H1 (cell line): ENCODE measurements around the gene SLC38A10. TPM values are rescaled to one million over a fixed set of nuclear protein-coding genes. Genes with fewer than 3 reads are reported as not detected.

Experiments
- CTCF ChIA-PET: fragments of 300-600 bp; sonication (Branson Sonifier 250); formaldehyde crosslinking; loops from one replicate; lab custom pipeline; 2021; ENCODE audit not compliant: partially characterized antibody; lab: Charles Lee
- POLR2A ChIA-PET: fragments of 300-600 bp; sonication (Branson Sonifier 250); formaldehyde crosslinking; loops from one replicate; lab custom pipeline; 2021; ENCODE audit warnings: inconsistent platforms; ENCODE audit not compliant: partially characterized antibody; lab: Charles Lee
- DNase-seq, 2 experiments: peaks; one replicate each; pipeline versions ENCODE4 v3.0.0 to v3.0.0-alpha.2; 2010 to 2022; ENCODE audit warnings: low spot score in 2 of 2, low read depth in 1 of 2, mixed read lengths in 1 of 2
- FAIRE-seq: peaks from 2 replicates; lab custom pipeline; 2011; peaks lifted over from hg19 to GRCh38; lab: Jason Lieb, UNC
- H2AFZ ChIP-seq: 2 replicates; pipeline ENCODE4 v1.8.1; 2012; ENCODE audit warnings: low read length, inconsistent platforms
- H2AK5ac ChIP-seq: 2 replicates; pipeline ENCODE4 v1.6.1; 2013; ENCODE audit warnings: low read depth, low read length
- H2BK120ac ChIP-seq: replicated peaks from 2 replicates; pipeline ENCODE3; 2013; ENCODE audit warnings: low read depth, low read length, inconsistent platforms
- H2BK12ac ChIP-seq: 2 replicates; pipeline ENCODE4 v1.6.1; 2013; ENCODE audit warnings: low read depth, low read length
- H2BK15ac ChIP-seq: 2 replicates; pipeline ENCODE4 v1.6.1; 2013; ENCODE audit warnings: low read length
- H2BK20ac ChIP-seq: 2 replicates; pipeline ENCODE4 v1.6.1; 2013; ENCODE audit warnings: low read length
- H2BK5ac ChIP-seq: 2 replicates; pipeline ENCODE4 v1.6.1; 2013; ENCODE audit warnings: low read depth, low read length
- H3K14ac ChIP-seq: 2 replicates; pipeline ENCODE4 v1.6.1; 2013; ENCODE audit warnings: inconsistent platforms; ENCODE audit not compliant: insufficient read length
- H3K18ac ChIP-seq: 2 replicates; pipeline ENCODE4 v1.6.1; 2013; ENCODE audit warnings: low read length; ENCODE audit errors: extremely low read depth
- H3K23ac ChIP-seq: 2 replicates; pipeline ENCODE4 v1.6.1; 2013; ENCODE audit warnings: inconsistent platforms; ENCODE audit not compliant: insufficient read length
- H3K23me2 ChIP-seq: 2 replicates; pipeline ENCODE4 v1.6.1; 2013; ENCODE audit warnings: low read depth, low read length
- H3K27ac ChIP-seq: 2 replicates; pipeline ENCODE4 v1.6.1; 2011; ENCODE audit warnings: low read depth, low read length, inconsistent platforms
- H3K27me3 ChIP-seq, 4 experiments: replicated peaks in 1 of 4; 1 replicate in 1 of 4; 2 replicates in 3 of 4; pipeline versions ENCODE4 v1.6.1 to v1.8.1; 2011 to 2013; ENCODE audit warnings: low read length in 3 of 4, mild to moderate bottlenecking in 3 of 4, inconsistent platforms in 2 of 4, mixed read lengths in 2 of 4, moderate library complexity in 1 of 4; ENCODE audit not compliant: control insufficient read depth in 3 of 4, insufficient read depth in 3 of 4; ENCODE audit errors: extremely low read depth in 1 of 4
- H3K36me3 ChIP-seq, 4 experiments: 2 replicates each; pipeline versions ENCODE4 v1.6.1 to v1.8.1; 2011 to 2013; ENCODE audit warnings: mild to moderate bottlenecking in 4 of 4, low read length in 3 of 4, moderate library complexity in 2 of 4, control low read depth in 1 of 4, inconsistent platforms in 1 of 4; ENCODE audit not compliant: insufficient read depth in 4 of 4, control insufficient read depth in 2 of 4
- H3K4ac ChIP-seq: replicated peaks from 2 replicates; pipeline ENCODE3; 2013; ENCODE audit warnings: low read length, low read depth, mixed read lengths, inconsistent platforms; ENCODE audit not compliant: insufficient read length
- H3K4me1 ChIP-seq, 4 experiments: replicated peaks in 1 of 4; 1 replicate in 1 of 4; 2 replicates in 3 of 4; pipeline versions ENCODE4 v1.6.1 to v1.8.1; 2011 to 2013; ENCODE audit warnings: low read length in 3 of 4, inconsistent platforms in 2 of 4, mixed read lengths in 1 of 4; ENCODE audit not compliant: insufficient read depth in 4 of 4, control insufficient read depth in 3 of 4
- H3K4me2 ChIP-seq, 2 experiments: 2 replicates each; pipeline versions ENCODE4 v1.6.1 to v1.8.1; 2011 to 2013; ENCODE audit warnings: low read depth in 2 of 2, low read length in 2 of 2, control low read depth in 1 of 2, inconsistent platforms in 1 of 2, mild to moderate bottlenecking in 1 of 2; ENCODE audit not compliant: insufficient read depth in 1 of 2
- H3K4me3 ChIP-seq, 4 experiments: fragments of 200-600, 300-600 bp in 1 of 4; sonication (generic), shearing (Covaris generic), sonication (Bioruptor Twin) in 1 of 4; 2 replicates each; pipeline versions ENCODE4 v1.5.1 to v1.8.1; 2011 to 2016; ENCODE audit warnings: low read length in 4 of 4, low read depth in 3 of 4, control low read depth in 2 of 4, inconsistent platforms in 2 of 4, mild to moderate bottlenecking in 2 of 4, mixed read lengths in 1 of 4, moderate library complexity in 1 of 4; ENCODE audit not compliant: insufficient read depth in 2 of 4; ENCODE audit errors: extremely low read depth in 1 of 4
- H3K56ac ChIP-seq: replicated peaks from 2 replicates; pipeline ENCODE3; 2013; ENCODE audit warnings: low read depth, mild to moderate bottlenecking, mixed read lengths, low read length, inconsistent platforms; ENCODE audit not compliant: insufficient read length
- H3K79me1 ChIP-seq: 2 replicates; pipeline ENCODE4 v1.6.1; 2013; ENCODE audit warnings: low read depth, low read length, control low read depth
- H3K79me2 ChIP-seq, 2 experiments: 2 replicates each; pipeline versions ENCODE4 v1.6.1 to v1.8.1; 2012 to 2013; ENCODE audit warnings: low read length in 2 of 2, mild to moderate bottlenecking in 2 of 2, inconsistent platforms in 1 of 2; ENCODE audit not compliant: insufficient read depth in 2 of 2, control insufficient read depth in 1 of 2
- H3K9ac ChIP-seq, 4 experiments: replicated peaks in 1 of 4; 1 replicate in 1 of 4; 2 replicates in 3 of 4; pipeline versions ENCODE4 v1.6.1 to v1.8.1; 2011 to 2013; ENCODE audit warnings: low read depth in 3 of 4, low read length in 3 of 4, control low read depth in 2 of 4, mild to moderate bottlenecking in 2 of 4, moderate library complexity in 2 of 4, inconsistent platforms in 1 of 4; ENCODE audit errors: extremely low read depth in 1 of 4
- H3K9me3 ChIP-seq, 2 experiments: 2 replicates each; pipeline versions ENCODE4 v1.6.1 to v1.8.1; 2012 to 2013; ENCODE audit warnings: mild to moderate bottlenecking in 2 of 2, moderate library complexity in 2 of 2, control low read depth in 1 of 2, inconsistent platforms in 1 of 2, low read depth in 1 of 2, low read length in 1 of 2, mixed read lengths in 1 of 2; ENCODE audit not compliant: insufficient read depth in 2 of 2
- H4K20me1 ChIP-seq, 2 experiments: replicated peaks in 1 of 2; 2 replicates each; pipeline versions ENCODE3 to v1.8.1; 2011 to 2013; ENCODE audit warnings: inconsistent platforms in 2 of 2, low read length in 2 of 2, mild to moderate bottlenecking in 1 of 2; ENCODE audit not compliant: insufficient read depth in 2 of 2, control insufficient read depth in 1 of 2
- H4K5ac ChIP-seq: 2 replicates; pipeline ENCODE4 v1.6.1; 2013; ENCODE audit warnings: low read length, low read depth, mixed read lengths, inconsistent platforms; ENCODE audit not compliant: insufficient read length
- H4K8ac ChIP-seq: 2 replicates; pipeline ENCODE4 v1.8.0; 2013; ENCODE audit warnings: mild to moderate bottlenecking, moderate library complexity, low read length, inconsistent platforms; ENCODE audit not compliant: insufficient read depth; ENCODE audit errors: extremely low read depth
- H4K91ac ChIP-seq: replicated peaks from 2 replicates; pipeline ENCODE3; 2013; ENCODE audit warnings: low read length, mixed read lengths, inconsistent platforms; ENCODE audit not compliant: insufficient read length
- GABPA ChIP-seq: IDR thresholded peaks from 2 replicates; pipeline ENCODE4 v1.6.1; 2011; ENCODE audit warnings: mild to moderate bottlenecking, low read length, moderate library complexity, borderline replicate concordance; ENCODE audit not compliant: insufficient read depth
- JUND ChIP-seq: IDR thresholded peaks from 2 replicates; pipeline ENCODE4 v1.6.1; 2011; ENCODE audit warnings: mild to moderate bottlenecking, improper control_type of control experiment, low read length
- KDM5A ChIP-seq: fragments of 200-600 bp; IDR thresholded peaks from 2 replicates; pipeline ENCODE4 v1.7.1; 2012; ENCODE audit warnings: mild to moderate bottlenecking, low read length, inconsistent platforms, mixed read lengths
- NANOG ChIP-seq: IDR thresholded peaks from 2 replicates; pipeline ENCODE4 v1.6.1; 2011; ENCODE audit warnings: low read length, low read depth, mild to moderate bottlenecking, inconsistent platforms; ENCODE audit not compliant: insufficient read depth, poor library complexity, severe bottlenecking
- RNF2 ChIP-seq: fragments of 200-900, 300-1000 bp; sonication (generic); IDR thresholded peaks from 2 replicates; pipeline ENCODE4 v1.7.1; 2016; ENCODE audit warnings: borderline replicate concordance, low read depth, mild to moderate bottlenecking, antibody characterized with exemption, low read length; ENCODE audit not compliant: poor library complexity, severe bottlenecking; ENCODE audit errors: missing control alignments
- SIN3A ChIP-seq, 2 experiments: IDR thresholded peaks in 1 of 2; conservative IDR thresholded peaks in 1 of 2; 2 replicates each; pipeline ENCODE4 v1.6.1; 2011 to 2012; ENCODE audit warnings: low read length in 2 of 2, improper control_type of control experiment in 1 of 2, low read depth in 1 of 2, mild to moderate bottlenecking in 1 of 2
- SRF ChIP-seq: IDR thresholded peaks from 2 replicates; pipeline ENCODE4 v1.6.1; 2011; ENCODE audit warnings: mild to moderate bottlenecking, low read depth, low read length, moderate library complexity
- TAF7 ChIP-seq: optimal IDR thresholded peaks from 2 replicates; pipeline ENCODE3; 2011; ENCODE audit warnings: low read depth, mild to moderate bottlenecking, inconsistent platforms, low read length, moderate library complexity, borderline replicate concordance
- TBP ChIP-seq: IDR thresholded peaks from 2 replicates; pipeline ENCODE4 v1.6.1; 2011; ENCODE audit warnings: low read depth, low read length, improper control_type of control experiment
- YY1 ChIP-seq: IDR thresholded peaks from 2 replicates; pipeline ENCODE4 v1.6.1; 2011; ENCODE audit warnings: low read depth, mild to moderate bottlenecking, low read length
- WGBS, 2 experiments: shearing (Covaris generic) in 1 of 2; methylation state at CpG; one replicate each; pipeline versions ENCODE4 v1.1.6 to v1.1.7; 2013 to 2015; ENCODE audit warnings: low lambda C conversion rate in 2 of 2, mixed read lengths in 2 of 2, inconsistent platforms in 1 of 2, low coverage in 1 of 2, missing lambda C conversion rate in 1 of 2; ENCODE audit not compliant: insufficient replicate concordance in 2 of 2, insufficient coverage in 1 of 2, insufficient read length in 1 of 2; ENCODE audit errors: extremely low coverage in 1 of 2, missing lambda C conversion rate in 1 of 2; 5-methylcytosine and 5-hydroxymethylcytosine counted together
- polyA plus RNA-seq, 7 experiments: library from polyadenylated mRNA; depleted of rRNA in 3 of 7; stranded (reverse) in 5 of 7; unstranded in 2 of 7; fragments of >200 nt in 5 of 7; fragments of 200-250 nt in 2 of 7; gene quantifications; 1 replicate in 5 of 7; 2 replicates in 1 of 7; 4 replicates in 1 of 7; pipeline versions ENCODE4 v1.2.1 to v1.2.3, GENCODE V29; 2011 to 2013; ENCODE audit warnings: missing spikeins in 2 of 7, mixed read lengths in 2 of 7
- total RNA-seq: library from RNA; stranded (reverse); fragmentation: NEBNext Ultra II Directional; extraction: Animal tissue kit (Norgen Biotek cat#: 25700); gene quantifications from 2 replicates; pipeline ENCODE4 v1.2.1, GENCODE V29; 2021

The SLC38A10 gene
- total and polyA plus RNA-seq, 2 of the 8 experiments (the other 6 are each of a cell fraction or from before 2014, with no cell fraction given), result 26.4 to 41.0 TPM

GRCh38 chr17:81260171-81260570 is 34.9 kb downstream of the SLC38A10 start:
- H3K4me1 ChIP-seq, result peaks cover 0 to under 1% (median 0%) of the 10 kb centered on the region in 4 experiments; a peak in 1 of 7 replicates
- no peak overlapping the region for H4K91ac ChIP-seq
- no peaks in the 10 kb centered on the region for H3K79me2 ChIP-seq
- H4K8ac ChIP-seq, result no peak overlapping the region; the same call in 1 of the 2 replicates
- ChIA-PET CTCF (interaction anchor here (0.8 to 2.2 kb wide), 3 partner anchors 19 to 181 kb away, joined by 3 to 8 read pairs (median 3); no protein-coding TSS in a partner anchor), POLR2A (interaction anchor here (0.5 kb wide), 1 partner anchor 18 kb away, joined by 3 read pairs; no protein-coding TSS in a partner anchor)
- H3K23me2 ChIP-seq, result no peaks in the 10 kb centered on the region
- H3K56ac ChIP-seq, result no peak overlapping the region
- no peak for DNase-seq
- no peaks in the 10 kb centered on the region for H3K27me3 ChIP-seq
- no peak overlapping the region for H3K4ac ChIP-seq
- WGBS, 2 experiments, result 91% methylated on average over 11 of the region's 17 CpGs; no CpG with 5 or more reads in 1 of the 2 experiments
- H3K23ac ChIP-seq, result no peak overlapping the region
- peaks cover 0 to 9% of the 10 kb centered on the region in 2 experiments for H4K20me1 ChIP-seq
- no peak overlapping the region for H3K4me3 ChIP-seq
- no peak overlapping the region for H3K18ac ChIP-seq
- no peak overlapping the region for H2BK12ac ChIP-seq
- no peaks in the 10 kb centered on the region for H3K79me1 ChIP-seq
- no peak overlapping the region for H2BK20ac ChIP-seq
- H3K14ac ChIP-seq, result no peak overlapping the region
- H3K9ac ChIP-seq, result no peak overlapping the region
- no peak overlapping the region for H4K5ac ChIP-seq
- no peak overlapping the region for H2BK15ac ChIP-seq
- H2BK120ac ChIP-seq, result no peak overlapping the region
- TF ChIP-seq SRF (no peak), TAF7 (no peak), TBP (no peak), SIN3A (conservative IDR thresholded peaks at IDR 0.05 in 1 of 2, IDR thresholded peaks at IDR 0.05 in 1 of 2; ENCODE audit: low read depth in 1 of 2, low read length in 2 of 2) (no peak), GABPA (no peak), KDM5A (no peak), RNF2 (no peak), NANOG (no peak), JUND (no peak), YY1 (no peak)
- no peak overlapping the region for H2AK5ac ChIP-seq
- H3K9me3 ChIP-seq, result no peaks in the 10 kb centered on the region
- H3K4me2 ChIP-seq, result no peak overlapping the region
- no peak overlapping the region for H2AFZ ChIP-seq
- H2BK5ac ChIP-seq, result no peak overlapping the region; the same call in 1 of the 2 replicates
- no peak for FAIRE-seq
- peaks cover 0 to 7% (median 4%) of the 10 kb centered on the region in 4 experiments; a peak in 3 of 8 replicates for H3K36me3 ChIP-seq
- no peak overlapping the region for H3K27ac ChIP-seq
